Kidney epithelial cell (primary cell): Measurements from ENCODE around the gene RAB3IL1. TPM values are rescaled to one million over a fixed set of nuclear protein-coding genes. Genes with fewer than 3 reads are reported as not detected.

Source experiments
- DNase-seq: peaks from one replicate; pipeline ENCODE4 v3.0.0-alpha.2; 2010; ENCODE audit warnings: low read depth
- H3K27me3 ChIP-seq: 2 replicates; pipeline ENCODE4 v1.6.0; 2011; ENCODE audit warnings: low read length; ENCODE audit not compliant: control insufficient read depth, insufficient read depth
- H3K36me3 ChIP-seq: 2 replicates; pipeline ENCODE4 v1.5.1; 2011; ENCODE audit warnings: low read length; ENCODE audit not compliant: control insufficient read depth, insufficient read depth
- H3K4me3 ChIP-seq: 2 replicates; pipeline ENCODE4 v1.5.1; 2011; ENCODE audit warnings: low read depth, mild to moderate bottlenecking, control low read depth, low read length
- CTCF ChIP-seq: IDR thresholded peaks from 2 replicates; pipeline ENCODE4 v1.5.1; 2011; ENCODE audit warnings: mild to moderate bottlenecking, moderate library complexity, low read length, control low read depth, inconsistent platforms; ENCODE audit not compliant: insufficient read depth, poor library complexity, severe bottlenecking
- total RNA-seq: library from RNA; depleted of rRNA; stranded (reverse); fragments of >200 nt; gene quantifications from 2 replicates; pipeline ENCODE4 v1.2.3, GENCODE V29; 2015

Gene RAB3IL1
- total RNA-seq, 1 donor from 2014 or later: 5.2 TPM

- DNase-seq: no peak
- Histone ChIP-seq H3K36me3 (no peaks in the 10 kb centered on the region), H3K4me3 (no peak overlapping the region), H3K27me3 (no peaks in the 10 kb centered on the region)
- TF ChIP-seq CTCF: no peak
These were observed 41.7 kb downstream of the RAB3IL1 start for GRCh38 chr11:61875698-61876097.

GRCh38 chr11:61874853-61875252 lies 42.5 kb downstream of the RAB3IL1 start:
- no peaks in the 10 kb centered on the region for H3K27me3 ChIP-seq
- H3K36me3 ChIP-seq: no peaks in the 10 kb centered on the region
- H3K4me3 ChIP-seq: no peak overlapping the region
- no peak for TF ChIP-seq CTCF
- no peak for DNase-seq

GRCh38 chr11:61874377-61874809 lies 43.0 kb downstream of the RAB3IL1 start:
- H3K27me3 ChIP-seq: no peaks in the 10 kb centered on the region
- no peak for TF ChIP-seq CTCF
- no peak overlapping the region for H3K4me3 ChIP-seq
- H3K36me3 ChIP-seq: no peaks in the 10 kb centered on the region
- DNase-seq: no peak

DNA sequence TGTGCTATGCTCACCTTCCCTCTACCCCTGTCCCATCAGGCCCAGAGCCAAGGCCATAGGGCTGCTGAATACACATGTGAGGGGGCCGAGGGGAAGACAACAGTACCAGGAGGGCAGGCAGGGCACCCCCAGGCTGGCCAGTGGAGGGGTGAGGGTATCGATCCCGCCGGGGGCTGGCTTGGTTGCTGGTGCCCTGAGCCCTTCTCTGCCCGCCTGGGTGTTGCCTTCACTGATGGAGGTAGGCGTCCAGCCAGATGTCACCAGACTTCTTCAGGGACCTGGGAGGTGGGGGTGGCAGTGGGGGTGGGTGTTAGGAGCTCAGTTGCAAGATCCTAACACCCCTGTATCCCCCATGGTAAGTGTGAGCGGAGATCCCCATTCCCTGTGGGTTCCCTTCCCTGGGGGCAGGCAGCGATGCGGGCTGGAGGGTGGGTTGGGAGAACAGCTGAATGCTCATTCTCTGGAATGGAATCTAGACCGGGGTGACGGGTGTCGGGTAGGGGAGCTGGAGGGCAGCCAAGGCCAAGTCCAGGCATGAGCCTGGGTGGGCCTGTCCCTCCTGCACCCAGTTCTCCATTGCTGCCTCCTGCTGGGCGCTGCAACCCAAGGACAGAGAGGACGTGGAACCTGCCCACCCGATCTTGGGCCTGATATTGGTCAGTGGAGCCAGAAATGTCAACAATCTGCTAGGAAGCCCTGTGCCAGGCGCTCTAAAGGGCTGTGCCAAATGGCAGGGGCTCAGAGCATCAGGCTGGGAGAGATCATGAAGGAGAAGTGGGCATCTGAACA lies 43.6 kb downstream of the RAB3IL1 start:
- H3K36me3 ChIP-seq: no peaks in the 10 kb centered on the region
- H3K27me3 ChIP-seq: no peaks in the 10 kb centered on the region
- no peak for TF ChIP-seq CTCF
- H3K4me3 ChIP-seq: no peak overlapping the region
- no peak for DNase-seq

DNA sequence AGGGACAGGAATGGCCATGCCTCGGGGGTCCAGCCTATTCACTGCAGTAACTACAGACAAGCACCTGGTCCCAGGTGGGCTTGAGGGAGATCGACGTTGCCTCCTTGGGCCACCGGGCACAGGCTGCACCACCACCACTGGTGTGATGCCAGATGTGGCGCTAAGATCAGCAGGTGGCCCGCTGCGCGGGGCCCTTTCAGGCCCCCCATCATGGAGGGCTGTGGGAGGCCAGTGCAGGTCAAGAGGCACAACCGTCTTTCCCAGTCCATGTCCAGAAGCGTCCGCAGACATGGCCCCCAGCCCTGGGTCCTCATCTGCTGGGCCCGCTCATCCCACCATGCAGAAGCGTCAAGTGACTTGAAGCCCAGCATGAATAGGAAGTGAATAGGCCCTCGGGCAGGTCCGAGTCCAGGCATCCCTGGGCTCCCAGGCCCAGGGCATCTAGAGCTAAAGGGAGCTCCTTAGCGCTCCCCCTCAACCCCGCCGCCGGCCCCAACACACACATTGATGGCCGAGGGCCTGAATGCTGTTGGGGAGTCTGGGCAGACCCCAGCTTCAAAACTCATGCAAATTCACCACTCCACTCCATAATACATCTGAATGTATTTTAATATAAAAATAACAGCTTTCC lies 44.3 kb downstream of the RAB3IL1 start:
- Histone ChIP-seq H3K36me3 (no peaks in the 10 kb centered on the region), H3K27me3 (no peaks in the 10 kb centered on the region), H3K4me3 (no peak overlapping the region)
- TF ChIP-seq CTCF: no peak
- no peak for DNase-seq
